Thyroid gland (tissue), 4 donors: Measurements from ENCODE around the gene MYOZ3.

Experiments used
- CTCF ChIP-seq, 6 experiments: fragments of 200-600 bp in 3 of 6; fragments of 450-650 bp in 3 of 6; sonication (generic) in 3 of 6; IDR thresholded peaks; one replicate each; pipeline ENCODE4 v1.5.1; 2016 to 2019; ENCODE audit warnings: antibody characterized with exemption in 6 of 6, mild to moderate bottlenecking in 2 of 6, inconsistent platforms in 1 of 6, moderate library complexity in 1 of 6
- POLR2A ChIP-seq, 2 donors: fragments of 450-650 bp; IDR thresholded peaks; one replicate each; pipeline ENCODE4 v1.6.1; 2017; ENCODE audit warnings: antibody characterized with exemption in 2 of 2, mild to moderate bottlenecking in 2 of 2, moderate library complexity in 1 of 2

GRCh38 chr5:150672237-150672883, 11.3 kb downstream of the MYOZ3 start:
- no peak for TF ChIP-seq POLR2A (IDR thresholded peaks at IDR 0.05)
- no peak for TF ChIP-seq CTCF (IDR thresholded peaks at IDR 0.05)
